Measurements from ENCODE around the gene CMBL. TPM values are rescaled to one million over a fixed set of nuclear protein-coding genes. Genes with fewer than 3 reads are reported as not detected.

The CMBL gene
- total RNA-seq, 1 donor from 2014 or later = 21.7 TPM

- H3K27ac ChIP-seq = no peak overlapping the region
- no peak for TF ChIP-seq CTCF (IDR thresholded peaks at IDR 0.05)
- no peak overlapping the region for H3K4me3 ChIP-seq
- H3K9me3 ChIP-seq = no peaks in the 10 kb centered on the region
- no peaks in the 10 kb centered on the region for H3K4me1 ChIP-seq
- H3K27me3 ChIP-seq (ENCODE audit: low read depth) = no peaks in the 10 kb centered on the region
- peaks cover 47% of the 10 kb centered on the region for H3K36me3 ChIP-seq
- intact Hi-C loops (cut with DNase I) = no loop called here
- no peak for ATAC-seq
- no peak for DNase-seq
These were observed 74.7 kb downstream of the CMBL start for GRCh38 chr5:10233011-10233410.

GRCh38 chr5:10232386-10232785 lies 75.3 kb downstream of the CMBL start:
- H3K27ac ChIP-seq = no peak overlapping the region

GRCh38 chr5:10229306-10230048 lies 78.2 kb downstream of the CMBL start:
- ATAC-seq (no peak), DNase-seq (no peak)
- Histone ChIP-seq H3K36me3 (peaks cover 16% of the 10 kb centered on the region), H3K9me3 (no peaks in the 10 kb centered on the region), H3K4me1 (no peaks in the 10 kb centered on the region), H3K4me3 (no peak overlapping the region), H3K27me3 (ENCODE audit: low read depth) (no peaks in the 10 kb centered on the region), H3K27ac (no peak overlapping the region)
- TF ChIP-seq CTCF (IDR thresholded peaks at IDR 0.05) = no peak
- intact Hi-C loops (cut with DNase I) = no loop called here

More at GRCh38 chr5:10232386-10232785, 75.3 kb downstream of the CMBL start:
- Histone ChIP-seq H3K4me1 (no peaks in the 10 kb centered on the region), H3K27me3 (ENCODE audit: low read depth) (no peaks in the 10 kb centered on the region), H3K9me3 (no peaks in the 10 kb centered on the region), H3K4me3 (no peak overlapping the region), H3K36me3 (peaks cover 41% of the 10 kb centered on the region)
- DNase-seq (no peak), ATAC-seq (no peak)
- intact Hi-C loops (cut with DNase I) = no loop called here
- no peak for TF ChIP-seq CTCF (IDR thresholded peaks at IDR 0.05)

- Histone ChIP-seq H3K27me3 (ENCODE audit: low read depth) (no peaks in the 10 kb centered on the region), H3K4me3 (no peak overlapping the region), H3K9me3 (no peaks in the 10 kb centered on the region), H3K4me1 (no peaks in the 10 kb centered on the region), H3K27ac (no peak overlapping the region), H3K36me3 (peaks cover 16% of the 10 kb centered on the region)
- ATAC-seq (no peak), DNase-seq (no peak)
- TF ChIP-seq CTCF (IDR thresholded peaks at IDR 0.05) = no peak
- intact Hi-C loops (cut with DNase I) = no loop called here
These were observed 79.4 kb downstream of the CMBL start for GRCh38 chr5:10228288-10228687.

Other genes starting within 250 kb of the CMBL start
- 13.1 TPM for gene ATPSCKMT, start 58.0 kb downstream of the CMBL start, total RNA-seq
- 116 TPM for gene CCT5, start 57.6 kb downstream of the CMBL start, total RNA-seq
- 136 TPM for gene MARCHF6, start 45.8 kb upstream of the CMBL start, total RNA-seq
- gene ROPN1L, start 134.0 kb upstream of the CMBL start, total RNA-seq = 11.5 TPM